ENCODE data around the gene TSC1.
"Not testable (repeated sequence)": the region's sequence is repeated elsewhere in the genome, so short reads cannot be mapped to it uniquely, and the experiment has no call there.

The TSC1 gene

GRCh38 chr9:132975961-132976360 is 31.5 kb upstream of the TSC1 start:
- no peak for DNase-seq

- DNase-seq = no peak
Observed at GRCh38 chr9:132973713-132974112, 29.3 kb upstream of the TSC1 start.

GRCh38 chr9:132973166-132973565 is 28.8 kb upstream of the TSC1 start:
- DNase-seq = no peak

- DNase-seq = no peak
Observed at GRCh38 chr9:132970324-132971062, 26.1 kb upstream of the TSC1 start.

- no peak for DNase-seq
Observed at GRCh38 chr9:132969783-132970182, 25.4 kb upstream of the TSC1 start.

GRCh38 chr9:132967908-132968307 is 23.5 kb upstream of the TSC1 start:
- DNase-seq = not testable (repeated sequence)

GRCh38 chr9:132965478-132965877 is 21.1 kb upstream of the TSC1 start:
- no peak for DNase-seq

GRCh38 chr9:132961002-132961401 is 16.6 kb upstream of the TSC1 start:
- DNase-seq = no peak

GRCh38 chr9:132957805-132958204 is 13.4 kb upstream of the TSC1 start:
- no peak for DNase-seq

- no peak for DNase-seq
Observed at GRCh38 chr9:132955768-132956167, 11.4 kb upstream of the TSC1 start.

GRCh38 chr9:132955123-132955522 is 10.7 kb upstream of the TSC1 start:
- no peak for DNase-seq

- no peak for DNase-seq
Observed at GRCh38 chr9:132949709-132950108, 5.3 kb upstream of the TSC1 start.

GRCh38 chr9:132948482-132949050 is 4.2 kb upstream of the TSC1 start:
- DNase-seq = no peak

- no peak for DNase-seq
Observed at GRCh38 chr9:132947756-132948155, 3.3 kb upstream of the TSC1 start.

- no peak for DNase-seq
Observed at GRCh38 chr9:132946631-132947295, 2.3 kb upstream of the TSC1 start.

- no peak for DNase-seq
Observed at GRCh38 chr9:132946211-132946610, 1.8 kb upstream of the TSC1 start.

GRCh38 chr9:132945186-132946130 is 1.0 kb upstream of the TSC1 start:
- DNase-seq = no peak

GRCh38 chr9:132943651-132944293 is 644 bp downstream of the TSC1 start:
- no peak for DNase-seq

- no peak for DNase-seq
Observed at GRCh38 chr9:132942541-132943182, 1.8 kb downstream of the TSC1 start.

- DNase-seq = no peak
Observed at GRCh38 chr9:132939169-132939568, 5.2 kb downstream of the TSC1 start.

GRCh38 chr9:132937463-132937901 is 6.9 kb downstream of the TSC1 start:
- DNase-seq = no peak

- DNase-seq = no peak
Observed at GRCh38 chr9:132935026-132935425, 9.4 kb downstream of the TSC1 start.
